ENCODE results near the gene KIF5C.

Gene KIF5C

GRCh38 chr2:148888003-148888501 lies 13.0 kb downstream of the KIF5C start:
- DNase-seq: peak; percentile 82

- no peak for DNase-seq
Measured at GRCh38 chr2:148888986-148889385, 14.0 kb downstream of the KIF5C start.

- DNase-seq: no peak
Measured at GRCh38 chr2:148893906-148894305, 18.9 kb downstream of the KIF5C start.

- no peak for DNase-seq
Measured at GRCh38 chr2:148896136-148896535, 21.1 kb downstream of the KIF5C start.

- DNase-seq: no peak
Measured at GRCh38 chr2:148899638-148900318, 24.8 kb downstream of the KIF5C start.

- DNase-seq: no peak
Measured at GRCh38 chr2:148900350-148900837, 25.4 kb downstream of the KIF5C start.

GRCh38 chr2:148901142-148901541 lies 26.1 kb downstream of the KIF5C start:
- DNase-seq: no peak

- DNase-seq: no peak
Measured at GRCh38 chr2:148902798-148903197, 27.8 kb downstream of the KIF5C start.

GRCh38 chr2:148903294-148903693 lies 28.3 kb downstream of the KIF5C start:
- no peak for DNase-seq

GRCh38 chr2:148903979-148904378 lies 29.0 kb downstream of the KIF5C start:
- DNase-seq: no peak

- no peak for DNase-seq
Measured at GRCh38 chr2:148906124-148906523, 31.1 kb downstream of the KIF5C start.

GRCh38 chr2:148907085-148907785 lies 32.2 kb downstream of the KIF5C start:
- no peak for DNase-seq

GRCh38 chr2:148909114-148909513 lies 34.1 kb downstream of the KIF5C start:
- no peak for DNase-seq

- DNase-seq: no peak
Measured at GRCh38 chr2:148913061-148913460, 38.0 kb downstream of the KIF5C start.

GRCh38 chr2:148913492-148913891 lies 38.5 kb downstream of the KIF5C start:
- no peak for DNase-seq

- DNase-seq: no peak
Measured at GRCh38 chr2:148914463-148914862, 39.4 kb downstream of the KIF5C start.

GRCh38 chr2:148917431-148917830 lies 42.4 kb downstream of the KIF5C start:
- no peak for DNase-seq

- DNase-seq: no peak
Measured at GRCh38 chr2:148918554-148918953, 43.5 kb downstream of the KIF5C start.

GRCh38 chr2:148920559-148920958 lies 45.5 kb downstream of the KIF5C start:
- DNase-seq: no peak

GRCh38 chr2:148922062-148922461 lies 47.0 kb downstream of the KIF5C start:
- DNase-seq: no peak

GRCh38 chr2:148922776-148923475 lies 47.9 kb downstream of the KIF5C start:
- DNase-seq: no peak

- DNase-seq: no peak
Measured at GRCh38 chr2:148924514-148925178, 49.6 kb downstream of the KIF5C start.
